GM23338 (cell line): ENCODE results near the gene PNRC2. TPM values are rescaled to one million over a fixed set of nuclear protein-coding genes. Genes with fewer than 3 reads are reported as not detected.

Source experiments
- ATAC-seq: fragments of 200-7000 bp; cut with Tn5 transposase; 3 replicates; pipeline ENCODE4 v1.9.1; 2020
- DNase-seq: peaks from one replicate; pipeline ENCODE4 v3.0.0-alpha.2; 2015; ENCODE audit warnings: low spot score
- H2AFZ ChIP-seq: fragments of 200-600 bp; sonication (generic); 2 replicates; pipeline ENCODE4 v1.8.0; 2016; ENCODE audit warnings: antibody characterized with exemption, mild to moderate bottlenecking, moderate library complexity
- H3F3A ChIP-seq: fragments of 200-600 bp; sonication (generic); replicated peaks from 2 replicates; pipeline ENCODE4 v1.8.0; 2017; ENCODE audit warnings: antibody characterized with exemption, mixed run types, low read depth
- H3K27ac ChIP-seq: fragments of 200-600 bp; sonication (generic); 2 replicates; pipeline ENCODE4 v1.6.1; 2016; ENCODE audit warnings: low read depth
- H3K27me3 ChIP-seq: fragments of 200-600 bp; sonication (generic); 2 replicates; pipeline ENCODE4 v1.8.0; 2016; ENCODE audit warnings: mild to moderate bottlenecking, mixed run types, moderate library complexity; ENCODE audit not compliant: insufficient read depth
- H3K36me3 ChIP-seq: fragments of 200-600 bp; sonication (generic); 2 replicates; pipeline ENCODE4 v1.8.0; 2016; ENCODE audit warnings: mild to moderate bottlenecking; ENCODE audit not compliant: insufficient read depth
- H3K4me1 ChIP-seq: fragments of 200-600 bp; sonication (generic); 2 replicates; pipeline ENCODE4 v1.8.0; 2016; ENCODE audit warnings: mild to moderate bottlenecking, moderate library complexity; ENCODE audit not compliant: insufficient read depth
- H3K4me2 ChIP-seq: fragments of 200-600 bp; sonication (generic); 2 replicates; pipeline ENCODE4 v1.7.1; 2017; ENCODE audit warnings: mixed run types
- H3K4me3 ChIP-seq: fragments of 200-600 bp; sonication (generic); 2 replicates; pipeline ENCODE4 v1.6.1; 2016; ENCODE audit warnings: mixed run types
- H3K79me2 ChIP-seq: fragments of 200-600 bp; sonication (generic); replicated peaks from 2 replicates; pipeline ENCODE4 v1.8.0; 2017; ENCODE audit warnings: mild to moderate bottlenecking; ENCODE audit not compliant: insufficient read depth
- H3K9me2 ChIP-seq: fragments of 200-600 bp; sonication (generic); 2 replicates; pipeline ENCODE4 v1.8.0; 2017; ENCODE audit not compliant: insufficient read depth
- H4K20me1 ChIP-seq: fragments of 200-600 bp; sonication (generic); replicated peaks from 2 replicates; pipeline ENCODE4 v1.8.0; 2017; ENCODE audit warnings: mild to moderate bottlenecking; ENCODE audit not compliant: insufficient read depth
- H3K27ac Mint-ChIP-seq: 2 replicates; pipeline ENCODE4 v1.8.0; 2020; ENCODE audit warnings: inconsistent platforms, mild to moderate bottlenecking, moderate library complexity, mixed read lengths
- H3K27me3 Mint-ChIP-seq: 3 replicates; pipeline ENCODE4 v1.8.0; 2022; ENCODE audit warnings: low read depth, mild to moderate bottlenecking, moderate library complexity, mixed read lengths, inconsistent platforms; ENCODE audit not compliant: insufficient read depth, poor library complexity
- H3K36me3 Mint-ChIP-seq: 3 replicates; pipeline ENCODE4 v1.8.0; 2021; ENCODE audit warnings: low read depth, mild to moderate bottlenecking, inconsistent platforms, moderate library complexity, mixed read lengths
- H3K4me1 Mint-ChIP-seq: 3 replicates; pipeline ENCODE4 v1.8.0; 2020; ENCODE audit warnings: mild to moderate bottlenecking, inconsistent platforms, mixed read lengths
- H3K4me3 Mint-ChIP-seq: 3 replicates; pipeline ENCODE4 v1.8.0; 2021; ENCODE audit warnings: moderate library complexity, mild to moderate bottlenecking, inconsistent platforms, mixed read lengths
- H3K9me3 Mint-ChIP-seq: 3 replicates; pipeline ENCODE4 v1.8.0; 2020; ENCODE audit warnings: moderate library complexity, mild to moderate bottlenecking, inconsistent platforms, mixed read lengths
- CREB1 ChIP-seq: fragments of 250-450 bp; sonication (Bioruptor Pico); IDR thresholded peaks from 2 replicates; pipeline ENCODE4 v1.5.0; 2020; ENCODE audit warnings: low read depth, mild to moderate bottlenecking, moderate library complexity
- EZH2 ChIP-seq: fragments of 200-600 bp; sonication (generic); IDR thresholded peaks from one replicate; pipeline ENCODE4 v1.8.0; 2017; ENCODE audit warnings: antibody characterized with exemption, mild to moderate bottlenecking, low read depth; ENCODE audit not compliant: unreplicated experiment
- EZH2phosphoT487 ChIP-seq: fragments of 200-600 bp; sonication (generic); IDR thresholded peaks from one replicate; pipeline ENCODE4 v1.8.1; 2018; ENCODE audit warnings: antibody characterized with exemption; ENCODE audit not compliant: unreplicated experiment
- JUNB ChIP-seq: IDR thresholded peaks from one replicate; pipeline ENCODE4 v1.6.1; 2016; ENCODE audit warnings: antibody characterized with exemption; ENCODE audit not compliant: unreplicated experiment
- NANOG ChIP-seq: IDR thresholded peaks from 2 replicates; pipeline ENCODE4 v1.6.1; 2016; ENCODE audit warnings: antibody characterized with exemption, borderline replicate concordance
- POLR2AphosphoS5 ChIP-seq: IDR thresholded peaks from 2 replicates; pipeline ENCODE4 v1.6.1; 2016; ENCODE audit warnings: antibody characterized with exemption, low read depth
- STAT1 ChIP-seq: IDR thresholded peaks from one replicate; pipeline ENCODE4 v1.6.1; 2016; ENCODE audit warnings: antibody characterized with exemption; ENCODE audit not compliant: unreplicated experiment
- ZNF114 ChIP-seq: fragments of 250-450 bp; sonication (Bioruptor Pico); IDR thresholded peaks from 2 replicates; pipeline ENCODE4 v1.5.0; 2020; ENCODE audit warnings: mild to moderate bottlenecking, moderate library complexity
- ZNF331 ChIP-seq: fragments of 250-450 bp; sonication (Bioruptor Pico); IDR thresholded peaks from 2 replicates; pipeline ENCODE4 v1.5.0; 2020; ENCODE audit warnings: low read depth, mild to moderate bottlenecking, moderate library complexity
- polyA plus RNA-seq: library from polyadenylated mRNA; unstranded; fragments of >200 nt; fragmentation: Nextera tagmentation; extraction: Ambion mirVana; gene quantifications from 2 replicates; pipeline ENCODE4 v1.2.1, GENCODE V29; 2016
- total RNA-seq: library from RNA; depleted of rRNA; stranded (reverse); fragments of >200 nt; shearing (Covaris generic); gene quantifications from 2 replicates; pipeline ENCODE4 v1.2.3, GENCODE V29; 2014
- TF ChIP-seq, protein P1 (sequence below): IDR thresholded peaks from one replicate; pipeline ENCODE4 v1.6.1; 2018; ENCODE audit warnings: antibody characterized with exemption; ENCODE audit not compliant: unreplicated experiment
- TF ChIP-seq, protein P2 (sequence below): fragments of 250-450 bp; sonication (Bioruptor Pico); IDR thresholded peaks from 2 replicates; pipeline ENCODE4 v1.5.0; 2020; ENCODE audit warnings: mild to moderate bottlenecking, moderate library complexity
- TF ChIP-seq, protein P3 (sequence below): IDR thresholded peaks from 2 replicates; pipeline ENCODE4 v1.6.1; 2016; ENCODE audit warnings: antibody characterized with exemption
- TF ChIP-seq, protein P4 (sequence below), 2 experiments: fragments of 200-600 bp in 1 of 2; sonication (generic) in 1 of 2; conservative IDR thresholded peaks; 2 replicates each; pipeline versions ENCODE4 v1.5.1 to v1.6.1; 2016 to 2017; ENCODE audit warnings: antibody characterized with exemption in 2 of 2, low read depth in 2 of 2, mild to moderate bottlenecking in 2 of 2, moderate library complexity in 1 of 2

PNRC2 gene
- total and polyA plus RNA-seq, 2 experiments from 2014 or later: 157 to 237 TPM

DNA sequence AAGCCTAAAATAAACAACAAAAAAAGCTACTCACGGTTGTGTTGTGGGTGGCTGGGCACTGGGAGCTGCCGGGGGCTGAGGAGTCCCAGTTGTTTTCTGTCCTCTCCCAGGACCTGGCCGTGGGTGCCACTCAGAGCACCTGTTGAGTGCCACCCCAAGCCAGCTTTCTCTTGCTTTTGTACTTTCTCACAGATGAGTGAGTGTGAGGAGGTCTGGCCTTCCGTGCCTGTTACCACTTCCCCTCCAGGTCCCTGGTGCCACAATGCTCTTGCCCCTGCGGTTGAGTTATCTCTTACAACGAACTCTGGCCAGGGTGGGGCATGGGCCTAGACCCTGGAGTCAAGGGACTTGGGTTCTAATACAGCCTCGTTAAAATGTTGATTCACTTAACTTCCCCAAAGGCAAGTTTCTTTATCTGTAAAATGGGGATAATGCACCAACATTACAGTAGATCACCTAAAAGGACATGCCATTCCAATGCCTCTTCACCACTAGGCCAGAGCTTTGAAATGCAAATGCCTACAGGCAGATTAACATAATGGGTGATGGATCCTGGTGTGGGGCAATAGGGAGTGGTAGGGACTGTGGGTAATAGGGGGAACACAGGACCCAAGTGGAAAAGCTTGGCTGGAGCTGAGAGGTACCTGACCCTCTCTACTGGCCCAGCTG lies 46.3 kb upstream of the PNRC2 start, which contains the start of gene CNR2:
Gene CNR2 (minus strand): TSS at position 151 of the 669 bp plus-strand sequence. CDS start 37,745 bp downstream, outside the sequence.
- Mint-ChIP-seq H3K27ac (no peak within 1 kb of the TSS), H3K4me1 (peaks cover 8% of the 10 kb centered on the region; the same call in 2 of the 3 replicates), H3K9me3 (no peaks in the 10 kb centered on the region), H3K4me3 (no peak within 1 kb of the TSS), H3K36me3 (no peaks in the 10 kb centered on the region), H3K27me3 (peaks cover 2% of the 10 kb centered on the region)
- no peak for DNase-seq
- no peak for ATAC-seq
- Histone ChIP-seq H3K36me3 (no peaks in the 10 kb centered on the region), H3K4me3 (no peak within 1 kb of the TSS), H2AFZ (no peak within 1 kb of the TSS), H3K4me2 (no peak within 1 kb of the TSS), H3K27ac (no peak within 1 kb of the TSS), H3K9me2 (no peaks in the 10 kb centered on the region), H3K4me1 (peaks cover 6% of the 10 kb centered on the region), H3F3A (no peaks in the 10 kb centered on the region), H4K20me1 (no peaks in the 10 kb centered on the region), H3K79me2 (no peaks in the 10 kb centered on the region), H3K27me3 (no peaks in the 10 kb centered on the region)
- TF ChIP-seq, protein P1, sequence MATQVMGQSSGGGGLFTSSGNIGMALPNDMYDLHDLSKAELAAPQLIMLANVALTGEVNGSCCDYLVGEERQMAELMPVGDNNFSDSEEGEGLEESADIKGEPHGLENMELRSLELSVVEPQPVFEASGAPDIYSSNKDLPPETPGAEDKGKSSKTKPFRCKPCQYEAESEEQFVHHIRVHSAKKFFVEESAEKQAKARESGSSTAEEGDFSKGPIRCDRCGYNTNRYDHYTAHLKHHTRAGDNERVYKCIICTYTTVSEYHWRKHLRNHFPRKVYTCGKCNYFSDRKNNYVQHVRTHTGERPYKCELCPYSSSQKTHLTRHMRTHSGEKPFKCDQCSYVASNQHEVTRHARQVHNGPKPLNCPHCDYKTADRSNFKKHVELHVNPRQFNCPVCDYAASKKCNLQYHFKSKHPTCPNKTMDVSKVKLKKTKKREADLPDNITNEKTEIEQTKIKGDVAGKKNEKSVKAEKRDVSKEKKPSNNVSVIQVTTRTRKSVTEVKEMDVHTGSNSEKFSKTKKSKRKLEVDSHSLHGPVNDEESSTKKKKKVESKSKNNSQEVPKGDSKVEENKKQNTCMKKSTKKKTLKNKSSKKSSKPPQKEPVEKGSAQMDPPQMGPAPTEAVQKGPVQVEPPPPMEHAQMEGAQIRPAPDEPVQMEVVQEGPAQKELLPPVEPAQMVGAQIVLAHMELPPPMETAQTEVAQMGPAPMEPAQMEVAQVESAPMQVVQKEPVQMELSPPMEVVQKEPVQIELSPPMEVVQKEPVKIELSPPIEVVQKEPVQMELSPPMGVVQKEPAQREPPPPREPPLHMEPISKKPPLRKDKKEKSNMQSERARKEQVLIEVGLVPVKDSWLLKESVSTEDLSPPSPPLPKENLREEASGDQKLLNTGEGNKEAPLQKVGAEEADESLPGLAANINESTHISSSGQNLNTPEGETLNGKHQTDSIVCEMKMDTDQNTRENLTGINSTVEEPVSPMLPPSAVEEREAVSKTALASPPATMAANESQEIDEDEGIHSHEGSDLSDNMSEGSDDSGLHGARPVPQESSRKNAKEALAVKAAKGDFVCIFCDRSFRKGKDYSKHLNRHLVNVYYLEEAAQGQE: no peak
- TF ChIP-seq, protein P2, sequence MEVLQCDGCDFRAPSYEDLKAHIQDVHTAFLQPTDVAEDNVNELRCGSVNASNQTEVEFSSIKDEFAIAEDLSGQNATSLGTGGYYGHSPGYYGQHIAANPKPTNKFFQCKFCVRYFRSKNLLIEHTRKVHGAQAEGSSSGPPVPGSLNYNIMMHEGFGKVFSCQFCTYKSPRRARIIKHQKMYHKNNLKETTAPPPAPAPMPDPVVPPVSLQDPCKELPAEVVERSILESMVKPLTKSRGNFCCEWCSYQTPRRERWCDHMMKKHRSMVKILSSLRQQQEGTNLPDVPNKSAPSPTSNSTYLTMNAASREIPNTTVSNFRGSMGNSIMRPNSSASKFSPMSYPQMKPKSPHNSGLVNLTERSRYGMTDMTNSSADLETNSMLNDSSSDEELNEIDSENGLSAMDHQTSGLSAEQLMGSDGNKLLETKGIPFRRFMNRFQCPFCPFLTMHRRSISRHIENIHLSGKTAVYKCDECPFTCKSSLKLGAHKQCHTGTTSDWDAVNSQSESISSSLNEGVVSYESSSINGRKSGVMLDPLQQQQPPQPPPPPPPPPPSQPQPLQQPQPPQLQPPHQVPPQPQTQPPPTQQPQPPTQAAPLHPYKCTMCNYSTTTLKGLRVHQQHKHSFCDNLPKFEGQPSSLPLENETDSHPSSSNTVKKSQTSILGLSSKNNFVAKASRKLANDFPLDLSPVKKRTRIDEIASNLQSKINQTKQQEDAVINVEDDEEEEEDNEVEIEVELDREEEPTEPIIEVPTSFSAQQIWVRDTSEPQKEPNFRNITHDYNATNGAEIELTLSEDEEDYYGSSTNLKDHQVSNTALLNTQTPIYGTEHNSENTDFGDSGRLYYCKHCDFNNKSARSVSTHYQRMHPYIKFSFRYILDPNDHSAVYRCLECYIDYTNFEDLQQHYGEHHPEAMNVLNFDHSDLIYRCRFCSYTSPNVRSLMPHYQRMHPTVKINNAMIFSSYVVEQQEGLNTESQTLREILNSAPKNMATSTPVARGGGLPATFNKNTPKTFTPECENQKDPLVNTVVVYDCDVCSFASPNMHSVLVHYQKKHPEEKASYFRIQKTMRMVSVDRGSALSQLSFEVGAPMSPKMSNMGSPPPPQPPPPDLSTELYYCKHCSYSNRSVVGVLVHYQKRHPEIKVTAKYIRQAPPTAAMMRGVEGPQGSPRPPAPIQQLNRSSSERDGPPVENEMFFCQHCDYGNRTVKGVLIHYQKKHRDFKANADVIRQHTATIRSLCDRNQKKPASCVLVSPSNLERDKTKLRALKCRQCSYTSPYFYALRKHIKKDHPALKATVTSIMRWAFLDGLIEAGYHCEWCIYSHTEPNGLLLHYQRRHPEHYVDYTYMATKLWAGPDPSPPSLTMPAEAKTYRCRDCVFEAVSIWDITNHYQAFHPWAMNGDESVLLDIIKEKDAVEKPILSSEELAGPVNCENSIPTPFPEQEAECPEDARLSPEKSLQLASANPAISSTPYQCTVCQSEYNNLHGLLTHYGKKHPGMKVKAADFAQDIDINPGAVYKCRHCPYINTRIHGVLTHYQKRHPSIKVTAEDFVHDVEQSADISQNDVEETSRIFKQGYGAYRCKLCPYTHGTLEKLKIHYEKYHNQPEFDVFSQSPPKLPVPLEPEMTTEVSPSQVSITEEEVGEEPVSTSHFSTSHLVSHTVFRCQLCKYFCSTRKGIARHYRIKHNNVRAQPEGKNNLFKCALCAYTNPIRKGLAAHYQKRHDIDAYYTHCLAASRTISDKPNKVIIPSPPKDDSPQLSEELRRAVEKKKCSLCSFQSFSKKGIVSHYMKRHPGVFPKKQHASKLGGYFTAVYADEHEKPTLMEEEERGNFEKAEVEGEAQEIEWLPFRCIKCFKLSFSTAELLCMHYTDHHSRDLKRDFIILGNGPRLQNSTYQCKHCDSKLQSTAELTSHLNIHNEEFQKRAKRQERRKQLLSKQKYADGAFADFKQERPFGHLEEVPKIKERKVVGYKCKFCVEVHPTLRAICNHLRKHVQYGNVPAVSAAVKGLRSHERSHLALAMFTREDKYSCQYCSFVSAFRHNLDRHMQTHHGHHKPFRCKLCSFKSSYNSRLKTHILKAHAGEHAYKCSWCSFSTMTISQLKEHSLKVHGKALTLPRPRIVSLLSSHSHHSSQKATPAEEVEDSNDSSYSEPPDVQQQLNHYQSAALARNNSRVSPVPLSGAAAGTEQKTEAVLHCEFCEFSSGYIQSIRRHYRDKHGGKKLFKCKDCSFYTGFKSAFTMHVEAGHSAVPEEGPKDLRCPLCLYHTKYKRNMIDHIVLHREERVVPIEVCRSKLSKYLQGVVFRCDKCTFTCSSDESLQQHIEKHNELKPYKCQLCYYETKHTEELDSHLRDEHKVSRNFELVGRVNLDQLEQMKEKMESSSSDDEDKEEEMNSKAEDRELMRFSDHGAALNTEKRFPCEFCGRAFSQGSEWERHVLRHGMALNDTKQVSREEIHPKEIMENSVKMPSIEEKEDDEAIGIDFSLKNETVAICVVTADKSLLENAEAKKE (CRISPR knock-in tag): no peak
- no peak for TF ChIP-seq ZNF331 (CRISPR knock-in tag)
- no peak for TF ChIP-seq POLR2AphosphoS5
- no peak for TF ChIP-seq EZH2
- TF ChIP-seq, protein P3, sequence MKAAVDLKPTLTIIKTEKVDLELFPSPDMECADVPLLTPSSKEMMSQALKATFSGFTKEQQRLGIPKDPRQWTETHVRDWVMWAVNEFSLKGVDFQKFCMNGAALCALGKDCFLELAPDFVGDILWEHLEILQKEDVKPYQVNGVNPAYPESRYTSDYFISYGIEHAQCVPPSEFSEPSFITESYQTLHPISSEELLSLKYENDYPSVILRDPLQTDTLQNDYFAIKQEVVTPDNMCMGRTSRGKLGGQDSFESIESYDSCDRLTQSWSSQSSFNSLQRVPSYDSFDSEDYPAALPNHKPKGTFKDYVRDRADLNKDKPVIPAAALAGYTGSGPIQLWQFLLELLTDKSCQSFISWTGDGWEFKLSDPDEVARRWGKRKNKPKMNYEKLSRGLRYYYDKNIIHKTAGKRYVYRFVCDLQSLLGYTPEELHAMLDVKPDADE: no peak
- no peak for TF ChIP-seq CREB1 (CRISPR knock-in tag)
- no peak for TF ChIP-seq STAT1
- TF ChIP-seq, protein P4, sequence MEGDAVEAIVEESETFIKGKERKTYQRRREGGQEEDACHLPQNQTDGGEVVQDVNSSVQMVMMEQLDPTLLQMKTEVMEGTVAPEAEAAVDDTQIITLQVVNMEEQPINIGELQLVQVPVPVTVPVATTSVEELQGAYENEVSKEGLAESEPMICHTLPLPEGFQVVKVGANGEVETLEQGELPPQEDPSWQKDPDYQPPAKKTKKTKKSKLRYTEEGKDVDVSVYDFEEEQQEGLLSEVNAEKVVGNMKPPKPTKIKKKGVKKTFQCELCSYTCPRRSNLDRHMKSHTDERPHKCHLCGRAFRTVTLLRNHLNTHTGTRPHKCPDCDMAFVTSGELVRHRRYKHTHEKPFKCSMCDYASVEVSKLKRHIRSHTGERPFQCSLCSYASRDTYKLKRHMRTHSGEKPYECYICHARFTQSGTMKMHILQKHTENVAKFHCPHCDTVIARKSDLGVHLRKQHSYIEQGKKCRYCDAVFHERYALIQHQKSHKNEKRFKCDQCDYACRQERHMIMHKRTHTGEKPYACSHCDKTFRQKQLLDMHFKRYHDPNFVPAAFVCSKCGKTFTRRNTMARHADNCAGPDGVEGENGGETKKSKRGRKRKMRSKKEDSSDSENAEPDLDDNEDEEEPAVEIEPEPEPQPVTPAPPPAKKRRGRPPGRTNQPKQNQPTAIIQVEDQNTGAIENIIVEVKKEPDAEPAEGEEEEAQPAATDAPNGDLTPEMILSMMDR (conservative IDR thresholded peaks at IDR 0.05; ENCODE audit: low read depth in 2 of 2): no peak
- no peak for TF ChIP-seq JUNB
- no peak for TF ChIP-seq ZNF114 (CRISPR knock-in tag)
- TF ChIP-seq NANOG: no peak
- no peak for TF ChIP-seq EZH2phosphoT487
